MCF 10A (cell line): ENCODE results near the gene SSBP2. TPM values are rescaled to one million over a fixed set of nuclear protein-coding genes. Genes with fewer than 3 reads are reported as not detected.

Experiments used
- BruUV-seq: library from RNA; stranded (reverse); fragments of 400-500 nt; replicated peaks from 2 replicates; lab custom pipeline; 2021; lab: Mats Ljungman, UMichigan
- CTCF ChIA-PET: fragments of 300-600 bp; sonication (Branson Sonifier 250); formaldehyde crosslinking; extraction: SDS; loops from one replicate; lab custom pipeline; 2021; ENCODE audit warnings: antibody characterized with exemption, inconsistent platforms; lab: Yijun Ruan, JAX
- POLR2A ChIA-PET: fragments of 300-600, 350-650 bp; sonication (Branson Sonifier 250); formaldehyde crosslinking; extraction: SDS; loops from one replicate; lab custom pipeline; 2020; ENCODE audit warnings: antibody characterized with exemption, inconsistent platforms; lab: Yijun Ruan, JAX
- DNase-seq: peaks from one replicate; pipeline ENCODE4 v3.0.0-alpha.2; 2018; ENCODE audit not compliant: unreplicated experiment
- H3K27ac Mint-ChIP-seq: one replicate; pipeline ENCODE4 v1.8.0; 2022; ENCODE audit warnings: mild to moderate bottlenecking, low read depth, mixed read lengths; ENCODE audit not compliant: unreplicated experiment
- H3K27me3 Mint-ChIP-seq: one replicate; pipeline ENCODE4 v1.8.0; 2022; ENCODE audit warnings: mixed read lengths; ENCODE audit not compliant: insufficient read depth, unreplicated experiment
- H3K36me3 Mint-ChIP-seq: one replicate; pipeline ENCODE4 v1.8.0; 2022; ENCODE audit warnings: mild to moderate bottlenecking, moderate library complexity, mixed read lengths; ENCODE audit not compliant: insufficient read depth, unreplicated experiment
- H3K4me1 Mint-ChIP-seq: one replicate; pipeline ENCODE4 v1.8.0; 2022; ENCODE audit warnings: mixed read lengths; ENCODE audit not compliant: insufficient read depth, unreplicated experiment
- H3K4me3 Mint-ChIP-seq: one replicate; pipeline ENCODE4 v1.8.0; 2022; ENCODE audit warnings: mild to moderate bottlenecking, moderate library complexity, mixed read lengths; ENCODE audit not compliant: unreplicated experiment
- H3K9me3 Mint-ChIP-seq: one replicate; pipeline ENCODE4 v1.8.0; 2022; ENCODE audit warnings: mixed read lengths; ENCODE audit not compliant: unreplicated experiment
- intact Hi-C: fragments of 100-400 bp; cut with micrococcal nuclease; formaldehyde crosslinking; loops from 2 replicates; pipeline ENCODE4 v1.14.1; 2022
- total RNA-seq: library from RNA; stranded (reverse); gene quantifications from 2 replicates; pipeline ENCODE4 v1.2.3, GENCODE V29; 2022
- TF ChIP-seq, protein P1 (sequence below): fragments of 200-600 bp; IDR thresholded peaks from one replicate; pipeline ENCODE4 v1.8.0; 2022; ENCODE audit warnings: antibody characterized with exemption, mild to moderate bottlenecking; ENCODE audit not compliant: unreplicated experiment

Gene SSBP2
- total RNA-seq, 1 experiment from 2014 or later: 52.7 TPM

- H3K4me3 Mint-ChIP-seq: no peak overlapping the region
- CTCF ChIA-PET: interaction anchor here (0.6 to 0.7 kb wide), 2 partner anchors 34 to 230 kb away, joined by 3 read pairs; no protein-coding TSS in a partner anchor
- peak overlapping the region; percentile 46 for H3K27ac Mint-ChIP-seq
- H3K9me3 Mint-ChIP-seq: no peaks in the 10 kb centered on the region
- intact Hi-C loops: no loop called here
- H3K36me3 Mint-ChIP-seq: peaks cover 51% of the 10 kb centered on the region
- H3K4me1 Mint-ChIP-seq: peaks cover 8% of the 10 kb centered on the region
- DNase-seq: peak; percentile 84
- TF ChIP-seq, protein P1, sequence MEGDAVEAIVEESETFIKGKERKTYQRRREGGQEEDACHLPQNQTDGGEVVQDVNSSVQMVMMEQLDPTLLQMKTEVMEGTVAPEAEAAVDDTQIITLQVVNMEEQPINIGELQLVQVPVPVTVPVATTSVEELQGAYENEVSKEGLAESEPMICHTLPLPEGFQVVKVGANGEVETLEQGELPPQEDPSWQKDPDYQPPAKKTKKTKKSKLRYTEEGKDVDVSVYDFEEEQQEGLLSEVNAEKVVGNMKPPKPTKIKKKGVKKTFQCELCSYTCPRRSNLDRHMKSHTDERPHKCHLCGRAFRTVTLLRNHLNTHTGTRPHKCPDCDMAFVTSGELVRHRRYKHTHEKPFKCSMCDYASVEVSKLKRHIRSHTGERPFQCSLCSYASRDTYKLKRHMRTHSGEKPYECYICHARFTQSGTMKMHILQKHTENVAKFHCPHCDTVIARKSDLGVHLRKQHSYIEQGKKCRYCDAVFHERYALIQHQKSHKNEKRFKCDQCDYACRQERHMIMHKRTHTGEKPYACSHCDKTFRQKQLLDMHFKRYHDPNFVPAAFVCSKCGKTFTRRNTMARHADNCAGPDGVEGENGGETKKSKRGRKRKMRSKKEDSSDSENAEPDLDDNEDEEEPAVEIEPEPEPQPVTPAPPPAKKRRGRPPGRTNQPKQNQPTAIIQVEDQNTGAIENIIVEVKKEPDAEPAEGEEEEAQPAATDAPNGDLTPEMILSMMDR: no peak
- POLR2A ChIA-PET: interaction anchor here (0.6 to 0.7 kb wide), 3 partner anchors 118 to 853 kb away, joined by 3 read pairs; partner anchors contain the start of gene ZCCHC9
- no peaks in the 10 kb centered on the region for H3K27me3 Mint-ChIP-seq
- BruUV-seq: TSS peak; percentile 43
Observed at GRCh38 chr5:81420039-81420667, 330.7 kb downstream of the SSBP2 start.

DNA sequence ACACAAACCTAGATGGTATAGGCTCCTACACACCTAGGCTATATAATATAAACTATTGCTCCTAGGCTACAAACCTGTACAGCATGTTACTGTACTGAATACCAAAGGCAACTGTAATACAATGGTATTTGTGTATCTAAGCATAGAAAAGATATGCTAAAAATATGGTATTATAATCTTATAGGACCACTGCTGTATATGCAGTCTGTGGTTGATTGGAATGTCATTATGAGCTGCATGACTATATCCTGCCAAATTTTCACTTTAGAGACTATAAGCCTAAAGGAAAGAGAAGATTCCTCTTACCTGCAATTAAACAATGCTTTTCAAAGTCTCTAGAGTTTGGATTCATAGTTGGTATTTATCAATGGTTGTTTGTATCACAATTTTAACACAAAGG is 332.3 kb downstream of the SSBP2 start:
- DNase-seq: no peak
- no TSS peak for BruUV-seq
- Mint-ChIP-seq H3K27me3 (no peaks in the 10 kb centered on the region), H3K4me1 (peaks cover 8% of the 10 kb centered on the region), H3K36me3 (peaks cover 52% of the 10 kb centered on the region), H3K27ac (no peak overlapping the region), H3K4me3 (no peak overlapping the region), H3K9me3 (no peaks in the 10 kb centered on the region)
- intact Hi-C loops: no loop called here
- TF ChIP-seq, protein P1: no peak
- CTCF ChIA-PET: no interaction called here
- POLR2A ChIA-PET: no interaction called here

GRCh38 chr5:81417052-81417451 is 333.8 kb downstream of the SSBP2 start:
- ChIA-PET POLR2A (interaction anchor here (0.6 kb wide), 1 partner anchor 847 kb away, joined by 3 read pairs; no protein-coding TSS in a partner anchor), CTCF (no interaction called here)
- Mint-ChIP-seq H3K9me3 (no peaks in the 10 kb centered on the region), H3K4me1 (peaks cover 8% of the 10 kb centered on the region), H3K27ac (no peak overlapping the region), H3K4me3 (no peak overlapping the region), H3K27me3 (no peaks in the 10 kb centered on the region), H3K36me3 (peaks cover 52% of the 10 kb centered on the region)
- intact Hi-C loops: no loop called here
- BruUV-seq: no TSS peak
- TF ChIP-seq, protein P1: no peak
- no peak for DNase-seq

DNA sequence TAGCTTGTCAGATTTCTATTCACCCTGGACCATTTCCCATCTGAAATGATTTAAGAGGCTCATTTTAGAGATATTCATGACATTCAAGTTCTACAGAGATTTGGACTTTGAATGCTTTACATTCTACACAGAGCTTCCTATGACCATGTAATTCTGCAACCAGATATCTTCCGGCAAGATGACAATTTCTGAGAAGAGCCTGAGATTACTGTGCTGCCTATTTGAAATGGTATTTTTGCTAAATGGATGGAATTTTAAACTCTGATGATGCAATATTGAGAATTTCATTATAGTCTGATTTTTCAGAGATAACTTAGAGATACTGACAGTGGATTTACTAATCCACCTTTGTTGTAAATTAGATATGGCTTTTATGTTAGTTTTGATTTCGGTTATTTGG is 341.0 kb downstream of the SSBP2 start:
- no peak for DNase-seq
- H3K27ac Mint-ChIP-seq: no peak overlapping the region
- H3K4me1 Mint-ChIP-seq: no peaks in the 10 kb centered on the region
- no TSS peak for BruUV-seq
- H3K36me3 Mint-ChIP-seq: peaks cover 21% of the 10 kb centered on the region
- H3K9me3 Mint-ChIP-seq: no peaks in the 10 kb centered on the region
- ChIA-PET CTCF (interaction anchor here (0.5 to 0.6 kb wide), 2 partner anchors 1130 to 1319 kb away, joined by 4 read pairs; no protein-coding TSS in a partner anchor), POLR2A (no interaction called here)
- TF ChIP-seq, protein P1: no peak
- intact Hi-C loops: no loop called here
- H3K4me3 Mint-ChIP-seq: no peak overlapping the region
- no peaks in the 10 kb centered on the region for H3K27me3 Mint-ChIP-seq
